Retina (tissue), 1 donor: ENCODE data around the gene SLC16A4.

Experiments used
- DNase-seq: peaks from one replicate; pipeline ENCODE4 v3.0.0-alpha.2; 2016

The SLC16A4 gene

GRCh38 chr1:110321846-110322245, 69.0 kb downstream of the SLC16A4 start:
- DNase-seq = no peak

GRCh38 chr1:110321045-110321444, 69.8 kb downstream of the SLC16A4 start:
- DNase-seq = no peak

DNA sequence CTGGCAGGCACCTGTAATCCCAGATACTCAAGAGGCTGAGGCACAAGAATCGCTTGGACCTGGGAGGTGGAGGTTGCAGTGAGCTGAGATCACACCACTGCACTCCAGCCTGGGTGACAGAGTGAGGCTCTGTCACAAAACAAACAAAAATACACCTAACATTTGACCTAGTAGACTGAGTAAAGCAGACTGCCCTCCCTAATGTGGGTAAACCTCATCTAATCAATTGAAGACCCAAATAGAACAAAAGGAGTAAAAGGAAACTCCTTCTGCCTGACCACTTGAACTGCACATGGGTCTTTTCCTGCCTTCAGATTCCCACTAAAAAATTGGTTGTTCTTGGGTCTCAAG, 70.7 kb downstream of the SLC16A4 start:
- DNase-seq = no peak

DNA sequence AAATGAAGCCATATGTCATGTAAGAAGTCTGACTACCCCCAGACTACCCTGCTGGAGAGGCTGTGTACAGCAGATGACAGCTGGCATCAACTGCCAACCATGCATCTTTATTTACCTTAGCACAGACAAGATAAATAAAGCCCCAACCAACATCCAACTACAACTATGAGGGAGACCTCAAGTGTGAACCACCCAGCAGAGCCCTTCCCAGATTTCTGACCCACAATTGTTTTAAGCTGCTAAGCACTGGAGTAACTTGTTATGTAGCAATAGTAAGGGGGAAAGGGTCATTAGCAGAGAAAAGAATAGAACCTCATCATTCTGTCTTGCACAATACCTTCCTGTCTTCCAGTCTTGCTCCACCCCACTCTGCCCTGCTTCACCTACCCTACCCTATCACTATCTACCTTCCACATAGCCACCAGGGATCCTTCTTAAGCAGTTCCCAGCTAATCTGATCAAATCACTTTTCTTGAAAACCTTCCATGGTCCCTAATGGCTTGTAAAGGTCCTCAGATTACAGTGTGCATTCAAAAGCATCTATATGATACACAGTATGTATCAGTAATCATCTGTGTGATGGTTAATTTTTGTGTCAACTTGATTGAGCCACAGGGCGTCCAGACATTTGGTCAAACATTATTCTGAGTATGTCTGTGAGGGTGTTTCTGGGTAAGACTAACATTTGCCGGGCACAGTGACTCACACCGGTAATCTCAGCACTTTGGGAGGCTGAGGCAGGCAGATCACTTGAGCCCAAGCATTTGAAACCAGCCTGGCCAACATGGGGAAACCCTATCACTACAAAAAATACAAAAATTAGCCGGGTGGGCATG, 71.3 kb downstream of the SLC16A4 start:
- DNase-seq = no peak

DNA sequence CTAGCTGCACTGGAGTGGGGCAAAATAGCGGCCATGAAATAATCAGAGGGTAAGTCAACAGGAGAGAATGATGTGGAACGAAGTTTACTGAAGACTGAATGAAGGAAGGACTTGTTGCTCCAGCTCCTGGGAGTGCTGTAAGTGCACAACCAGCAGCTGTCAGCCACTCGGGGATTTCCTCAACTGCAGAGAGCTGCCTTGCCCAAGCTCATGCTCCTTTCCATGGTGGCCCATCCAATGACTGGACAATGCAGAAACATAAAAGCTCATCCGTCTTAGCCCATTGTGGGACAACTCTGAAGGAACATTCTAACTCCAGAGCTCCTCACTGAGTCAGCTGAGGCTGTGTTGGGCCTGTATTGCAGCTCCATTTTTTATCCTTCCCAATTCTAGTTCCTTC, 72.8 kb downstream of the SLC16A4 start:
- no peak for DNase-seq

DNA sequence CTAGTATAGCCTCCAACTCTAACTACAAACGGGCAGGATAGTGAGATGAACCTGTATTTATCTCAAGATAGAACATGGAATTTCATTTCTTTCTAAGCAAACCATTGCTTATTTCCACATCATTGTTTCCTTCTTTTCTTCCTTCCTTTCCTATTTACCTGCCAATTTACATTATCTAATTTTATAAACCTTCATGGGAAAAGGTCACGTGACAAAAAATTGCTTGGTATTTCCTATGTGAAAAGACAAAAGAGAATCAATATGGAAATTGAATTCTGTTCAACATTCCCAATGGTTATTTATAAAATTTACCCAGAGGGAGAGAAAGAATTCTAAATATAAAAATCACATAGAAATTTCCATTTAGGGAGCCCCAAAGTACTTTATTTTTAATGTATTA, 74.1 kb downstream of the SLC16A4 start:
- no peak for DNase-seq
